GM12892 (cell line): ENCODE measurements around the gene TM9SF4.

Experiments
- POLR2A ChIP-seq: IDR thresholded peaks from 2 replicates; pipeline ENCODE4 v1.6.1; 2011; ENCODE audit warnings: low read depth, low read length, control low read depth
- POLR2AphosphoS5 ChIP-seq: IDR thresholded peaks from 2 replicates; pipeline ENCODE4 v1.6.1; 2011; ENCODE audit warnings: low read depth, low read length, control low read depth
- TAF1 ChIP-seq: IDR thresholded peaks from 2 replicates; pipeline ENCODE4 v1.6.1; 2011; ENCODE audit warnings: low read depth, mild to moderate bottlenecking, control low read depth, low read length, borderline replicate concordance

- TF ChIP-seq POLR2A, result no peak
- TF ChIP-seq POLR2AphosphoS5, result no peak
- no peak for TF ChIP-seq TAF1
Measured at GRCh38 chr20:32138921-32139320, 29.4 kb downstream of the TM9SF4 start.
